ENCODE results near the gene PADI3.

- TF ChIP-seq CTCF (CRISPR knock-in tag; IDR thresholded peaks at IDR 0.05): no peak
- TF ChIP-seq HDAC1 (CRISPR knock-in tag; IDR thresholded peaks at IDR 0.05): no peak
Measured at GRCh38 chr1:17251701-17252376, 2.9 kb downstream of the PADI3 start.

All from HepG2 (cell line).